ENCODE results near the gene TM2D1.
"Not testable (repeated sequence)": the region's sequence is repeated elsewhere in the genome, so short reads cannot be mapped to it uniquely, and the experiment has no call there.

TM2D1 gene

GRCh38 chr1:61732726-61733125, 7.8 kb upstream of the TM2D1 start:
- Histone ChIP-seq H3K27ac (ENCODE audit: low read depth, low read length) (no peak overlapping the region), H3K27me3 (ENCODE audit: low read length) (no peaks in the 10 kb centered on the region), H3K36me3 (ENCODE audit: low read length) (no peaks in the 10 kb centered on the region), H2AFZ (ENCODE audit: low read depth, low read length, severe bottlenecking) (no peak overlapping the region), H4K20me1 (ENCODE audit: low read depth, low read length) (no peaks in the 10 kb centered on the region), H3K9me3 (ENCODE audit: insufficient read depth, low read length) (no peaks in the 10 kb centered on the region), H3K4me3 (ENCODE audit: insufficient read depth, low read length, poor library complexity, severe bottlenecking) (no peak overlapping the region), H3K79me2 (ENCODE audit: insufficient read depth, low read length) (no peaks in the 10 kb centered on the region), H3F3A (ENCODE audit: insufficient read depth) (no peaks in the 10 kb centered on the region), H3K9ac (ENCODE audit: low read length) (no peak overlapping the region), H3K9me2 (replicated peaks; ENCODE audit: insufficient read depth, low read length) (no peaks in the 10 kb centered on the region), H3K4me2 (ENCODE audit: low read depth, low read length, poor library complexity, severe bottlenecking) (no peak overlapping the region)
- no peak for TF ChIP-seq EZH2phosphoT487 (conservative IDR thresholded peaks at IDR 0.05; ENCODE audit: low read length)
- no peak for TF ChIP-seq CTCF (IDR thresholded peaks at IDR 0.05; ENCODE audit: insufficient read depth, low read length, poor library complexity, severe bottlenecking)

GRCh38 chr1:61730679-61731078, 5.7 kb upstream of the TM2D1 start:
- not testable (repeated sequence) for H3K4me3 ChIP-seq (ENCODE audit: insufficient read depth, low read length, poor library complexity, severe bottlenecking); H3K27ac ChIP-seq (ENCODE audit: low read depth, low read length); H2AFZ ChIP-seq (ENCODE audit: low read depth, low read length, severe bottlenecking); H3K9me3 ChIP-seq (ENCODE audit: insufficient read depth, low read length); H3F3A ChIP-seq (ENCODE audit: insufficient read depth); H3K79me2 ChIP-seq (ENCODE audit: insufficient read depth, low read length); H3K9ac ChIP-seq (ENCODE audit: low read length); H3K36me3 ChIP-seq (ENCODE audit: low read length); H3K9me2 ChIP-seq (replicated peaks; ENCODE audit: insufficient read depth, low read length); H3K27me3 ChIP-seq (ENCODE audit: low read length); H4K20me1 ChIP-seq (ENCODE audit: low read depth, low read length); H3K4me2 ChIP-seq (ENCODE audit: low read depth, low read length, poor library complexity, severe bottlenecking)

- Histone ChIP-seq H3K27ac (ENCODE audit: low read depth, low read length) (no peak overlapping the region), H3K9me2 (replicated peaks; ENCODE audit: insufficient read depth, low read length) (no peaks in the 10 kb centered on the region), H3F3A (ENCODE audit: insufficient read depth) (no peaks in the 10 kb centered on the region), H3K36me3 (ENCODE audit: low read length) (peaks cover 4% of the 10 kb centered on the region; the same call in 1 of the 2 replicates), H3K9ac (ENCODE audit: low read length) (no peak overlapping the region), H3K9me3 (ENCODE audit: insufficient read depth, low read length) (no peaks in the 10 kb centered on the region), H3K4me2 (ENCODE audit: low read depth, low read length, poor library complexity, severe bottlenecking) (no peak overlapping the region), H2AFZ (ENCODE audit: low read depth, low read length, severe bottlenecking) (peak overlapping the region; percentile 41), H3K4me3 (ENCODE audit: insufficient read depth, low read length, poor library complexity, severe bottlenecking) (no peak overlapping the region), H4K20me1 (ENCODE audit: low read depth, low read length) (0 out of 2 replicates have a peak, but pooled peaks cover 4% of the 10 kb centered on the region), H3K27me3 (ENCODE audit: low read length) (no peaks in the 10 kb centered on the region), H3K79me2 (ENCODE audit: insufficient read depth, low read length) (peaks cover 24% of the 10 kb centered on the region)
- no peak for TF ChIP-seq EZH2phosphoT487 (conservative IDR thresholded peaks at IDR 0.05; ENCODE audit: low read length)
- TF ChIP-seq CTCF (IDR thresholded peaks at IDR 0.05; ENCODE audit: insufficient read depth, low read length, poor library complexity, severe bottlenecking) = no peak
Observed at GRCh38 chr1:61727544-61727943, 2.6 kb upstream of the TM2D1 start.

GRCh38 chr1:61724506-61724812, 482 bp downstream of the TM2D1 start:
- Histone ChIP-seq H3K4me3 (ENCODE audit: insufficient read depth, low read length, poor library complexity, severe bottlenecking) (peak overlapping the region; percentile 100), H3F3A (ENCODE audit: insufficient read depth) (no peaks in the 10 kb centered on the region), H3K36me3 (ENCODE audit: low read length) (peaks cover 4% of the 10 kb centered on the region; the same call in 1 of the 2 replicates), H3K79me2 (ENCODE audit: insufficient read depth, low read length) (peaks cover 43% of the 10 kb centered on the region), H4K20me1 (ENCODE audit: low read depth, low read length) (0 out of 2 replicates have a peak, but pooled peaks cover 4% of the 10 kb centered on the region), H3K9me3 (ENCODE audit: insufficient read depth, low read length) (no peaks in the 10 kb centered on the region), H3K9me2 (replicated peaks; ENCODE audit: insufficient read depth, low read length) (no peaks in the 10 kb centered on the region), H3K4me2 (ENCODE audit: low read depth, low read length, poor library complexity, severe bottlenecking) (peak overlapping the region; percentile 93), H3K27me3 (ENCODE audit: low read length) (no peaks in the 10 kb centered on the region), H3K27ac (ENCODE audit: low read depth, low read length) (peak overlapping the region; percentile 63), H3K9ac (ENCODE audit: low read length) (peak overlapping the region; percentile 98), H2AFZ (ENCODE audit: low read depth, low read length, severe bottlenecking) (peak overlapping the region; percentile 98)
- TF ChIP-seq EZH2phosphoT487 (conservative IDR thresholded peaks at IDR 0.05; ENCODE audit: low read length) (no peak), CTCF (IDR thresholded peaks at IDR 0.05; ENCODE audit: insufficient read depth, low read length, poor library complexity, severe bottlenecking) (no peak)

GRCh38 chr1:61718996-61719663, 5.8 kb downstream of the TM2D1 start:
- H3K4me2 ChIP-seq (ENCODE audit: low read depth, low read length, poor library complexity, severe bottlenecking); H3K9me2 ChIP-seq (replicated peaks; ENCODE audit: insufficient read depth, low read length); H2AFZ ChIP-seq (ENCODE audit: low read depth, low read length, severe bottlenecking); H3K9ac ChIP-seq (ENCODE audit: low read length); H3K27ac ChIP-seq (ENCODE audit: low read depth, low read length); H3F3A ChIP-seq (ENCODE audit: insufficient read depth); H4K20me1 ChIP-seq (ENCODE audit: low read depth, low read length); H3K4me3 ChIP-seq (ENCODE audit: insufficient read depth, low read length, poor library complexity, severe bottlenecking); H3K27me3 ChIP-seq (ENCODE audit: low read length); H3K9me3 ChIP-seq (ENCODE audit: insufficient read depth, low read length); H3K36me3 ChIP-seq (ENCODE audit: low read length): not testable (repeated sequence)
- H3K79me2 ChIP-seq (ENCODE audit: insufficient read depth, low read length) = peaks cover 68% of the 10 kb centered on the region

All from SU-DHL-6 (cell line).